ENCODE measurements around the gene ASPG. TPM values are rescaled to one million over a fixed set of nuclear protein-coding genes. Genes with fewer than 3 reads are reported as not detected.
A peak's percentile ranks its signal among the peaks of the same experiment; 100 is the strongest.

ASPG gene
- total and polyA plus RNA-seq, 4 donors, result 0.50 to 1.6 (median 1.1) TPM

- no peak for DNase-seq (ENCODE audit: low read depth in 4 of 6, low spot score in 6 of 6)
- WGBS (ENCODE audit: insufficient coverage), result 88% methylated on average over 10 of the region's 12 CpGs
- Histone ChIP-seq H3K36me3 (ENCODE audit: control insufficient read depth, insufficient read depth, low read length) (peaks cover 15% of the 10 kb centered on the region), H3K27ac (ENCODE audit: low read depth, low read length) (no peak overlapping the region), H3K4me1 (ENCODE audit: control insufficient read depth, insufficient read depth, low read length) (peaks cover 58% of the 10 kb centered on the region), H3K9me3 (ENCODE audit: control insufficient read depth, insufficient read depth, low read length) (no peaks in the 10 kb centered on the region), H3K27me3 (ENCODE audit: control insufficient read depth, insufficient read depth, low read length) (peaks cover 42% of the 10 kb centered on the region), H3K4me3 (ENCODE audit: low read depth, low read length) (peak overlapping the region; percentile 16)
Measured at GRCh38 chr14:104140463-104141331, 55.2 kb downstream of the ASPG start.

- Histone ChIP-seq H3K27ac (ENCODE audit: low read depth, low read length) (no peak overlapping the region), H3K4me3 (ENCODE audit: low read depth, low read length) (no peak overlapping the region), H3K9me3 (ENCODE audit: control insufficient read depth, insufficient read depth, low read length) (no peaks in the 10 kb centered on the region), H3K36me3 (ENCODE audit: control insufficient read depth, insufficient read depth, low read length) (peaks cover 15% of the 10 kb centered on the region), H3K27me3 (ENCODE audit: control insufficient read depth, insufficient read depth, low read length) (peaks cover 37% of the 10 kb centered on the region), H3K4me1 (ENCODE audit: control insufficient read depth, insufficient read depth, low read length) (peaks cover 61% of the 10 kb centered on the region)
- no peak for DNase-seq (ENCODE audit: low read depth in 4 of 6, low spot score in 6 of 6)
- 86% methylated on average over 10 of the region's 15 CpGs for WGBS (ENCODE audit: insufficient coverage)
Measured at GRCh38 chr14:104141621-104142091, 56.2 kb downstream of the ASPG start.

GRCh38 chr14:104142136-104142945 is 56.8 kb downstream of the ASPG start:
- DNase-seq (ENCODE audit: low read depth in 4 of 6, low spot score in 6 of 6), result no peak
- no peak overlapping the region for H3K27ac ChIP-seq (ENCODE audit: low read depth, low read length)
- H3K27me3 ChIP-seq (ENCODE audit: control insufficient read depth, insufficient read depth, low read length), result peaks cover 31% of the 10 kb centered on the region
- no peak overlapping the region for H3K4me3 ChIP-seq (ENCODE audit: low read depth, low read length)
- H3K9me3 ChIP-seq (ENCODE audit: control insufficient read depth, insufficient read depth, low read length), result no peaks in the 10 kb centered on the region
- peaks cover 15% of the 10 kb centered on the region for H3K36me3 ChIP-seq (ENCODE audit: control insufficient read depth, insufficient read depth, low read length)
- 93% methylated on average over 8 of the region's 11 CpGs for WGBS (ENCODE audit: insufficient coverage)
- H3K4me1 ChIP-seq (ENCODE audit: control insufficient read depth, insufficient read depth, low read length), result peaks cover 61% of the 10 kb centered on the region

- Histone ChIP-seq H3K4me3 (ENCODE audit: low read depth, low read length) (no peak overlapping the region), H3K9me3 (ENCODE audit: control insufficient read depth, insufficient read depth, low read length) (no peaks in the 10 kb centered on the region), H3K27ac (ENCODE audit: low read depth, low read length) (no peak overlapping the region), H3K27me3 (ENCODE audit: control insufficient read depth, insufficient read depth, low read length) (peaks cover 29% of the 10 kb centered on the region), H3K4me1 (ENCODE audit: control insufficient read depth, insufficient read depth, low read length) (peaks cover 61% of the 10 kb centered on the region), H3K36me3 (ENCODE audit: control insufficient read depth, insufficient read depth, low read length) (peaks cover 15% of the 10 kb centered on the region)
- no peak for DNase-seq (ENCODE audit: low read depth in 4 of 6, low spot score in 6 of 6)
- 72% methylated on average over 16 of the region's 16 CpGs for WGBS (ENCODE audit: insufficient coverage)
Measured at GRCh38 chr14:104142946-104143470, 57.5 kb downstream of the ASPG start.

GRCh38 chr14:104143521-104144452 is 58.3 kb downstream of the ASPG start:
- Histone ChIP-seq H3K27ac (ENCODE audit: low read depth, low read length) (no peak overlapping the region), H3K27me3 (ENCODE audit: control insufficient read depth, insufficient read depth, low read length) (peaks cover 28% of the 10 kb centered on the region), H3K4me3 (ENCODE audit: low read depth, low read length) (no peak overlapping the region), H3K9me3 (ENCODE audit: control insufficient read depth, insufficient read depth, low read length) (no peaks in the 10 kb centered on the region), H3K4me1 (ENCODE audit: control insufficient read depth, insufficient read depth, low read length) (peaks cover 64% of the 10 kb centered on the region), H3K36me3 (ENCODE audit: control insufficient read depth, insufficient read depth, low read length) (peaks cover 15% of the 10 kb centered on the region)
- WGBS (ENCODE audit: insufficient coverage), result 79% methylated on average over 23 of the region's 26 CpGs
- no peak for DNase-seq (ENCODE audit: low read depth in 4 of 6, low spot score in 6 of 6)

- WGBS (ENCODE audit: insufficient coverage), result 90% methylated on average over 4 of the region's 4 CpGs
- Histone ChIP-seq H3K4me3 (ENCODE audit: low read depth, low read length) (no peak overlapping the region), H3K4me1 (ENCODE audit: control insufficient read depth, insufficient read depth, low read length) (peaks cover 66% of the 10 kb centered on the region)
Measured at GRCh38 chr14:104144453-104144790, 58.9 kb downstream of the ASPG start.

GRCh38 chr14:104144911-104145825 is 59.7 kb downstream of the ASPG start:
- 80% methylated on average over 37 of the region's 37 CpGs for WGBS (ENCODE audit: insufficient coverage)
- Histone ChIP-seq H3K4me1 (ENCODE audit: control insufficient read depth, insufficient read depth, low read length) (peaks cover 65% of the 10 kb centered on the region), H3K27ac (ENCODE audit: low read depth, low read length) (no peak overlapping the region), H3K4me3 (ENCODE audit: low read depth, low read length) (no peak overlapping the region), H3K36me3 (ENCODE audit: control insufficient read depth, insufficient read depth, low read length) (peaks cover 15% of the 10 kb centered on the region), H3K9me3 (ENCODE audit: control insufficient read depth, insufficient read depth, low read length) (no peaks in the 10 kb centered on the region), H3K27me3 (ENCODE audit: control insufficient read depth, insufficient read depth, low read length) (peaks cover 16% of the 10 kb centered on the region)
- DNase-seq (ENCODE audit: low read depth in 4 of 6, low spot score in 6 of 6), result no peak

More at GRCh38 chr14:104144453-104144790, 58.9 kb downstream of the ASPG start:
- Histone ChIP-seq H3K9me3 (ENCODE audit: control insufficient read depth, insufficient read depth, low read length) (no peaks in the 10 kb centered on the region), H3K27me3 (ENCODE audit: control insufficient read depth, insufficient read depth, low read length) (peaks cover 23% of the 10 kb centered on the region), H3K36me3 (ENCODE audit: control insufficient read depth, insufficient read depth, low read length) (peaks cover 15% of the 10 kb centered on the region), H3K27ac (ENCODE audit: low read depth, low read length) (no peak overlapping the region)
- no peak for DNase-seq (ENCODE audit: low read depth in 4 of 6, low spot score in 6 of 6)

- Histone ChIP-seq H3K27me3 (ENCODE audit: control insufficient read depth, insufficient read depth, low read length) (peaks cover 9% of the 10 kb centered on the region), H3K4me1 (ENCODE audit: control insufficient read depth, insufficient read depth, low read length) (peaks cover 65% of the 10 kb centered on the region), H3K4me3 (ENCODE audit: low read depth, low read length) (no peak overlapping the region), H3K9me3 (ENCODE audit: control insufficient read depth, insufficient read depth, low read length) (no peaks in the 10 kb centered on the region), H3K36me3 (ENCODE audit: control insufficient read depth, insufficient read depth, low read length) (peaks cover 15% of the 10 kb centered on the region), H3K27ac (ENCODE audit: low read depth, low read length) (no peak overlapping the region)
- DNase-seq (ENCODE audit: low read depth in 4 of 6, low spot score in 6 of 6), result no peak
- WGBS (ENCODE audit: insufficient coverage), result 80% methylated on average over 13 of the region's 15 CpGs
Measured at GRCh38 chr14:104145826-104146601, 60.5 kb downstream of the ASPG start.

Data from spinal cord (tissue), 10 donors.